PC-9 (cell line): Measurements from ENCODE around the gene LRP11.

Source experiments
- CTCF ChIP-seq: fragments of 200-600 bp; sonication (generic); conservative IDR thresholded peaks from 2 replicates; pipeline ENCODE4 v1.6.1; 2017; ENCODE audit warnings: mixed run types, antibody characterized with exemption, mild to moderate bottlenecking, moderate library complexity
- EZH2 ChIP-seq: fragments of 200-600 bp; sonication (generic); IDR thresholded peaks from 2 replicates; pipeline ENCODE4 v1.8.0; 2017; ENCODE audit warnings: antibody characterized with exemption, low read depth

GRCh38 chr6:149897015-149897697, 33.0 kb upstream of the LRP11 start:
- TF ChIP-seq CTCF (no peak), EZH2 (no peak)
